ENCODE measurements around the gene GRAMD1B. TPM values are rescaled to one million over a fixed set of nuclear protein-coding genes. Genes with fewer than 3 reads are reported as not detected.

Gene GRAMD1B
- total RNA-seq, 2 donors from 2014 or later, result 0.66 to 3.4 TPM

- Histone ChIP-seq H3K36me3 (replicated peaks in 1 of 2; ENCODE audit: insufficient read depth in 1 of 2, low read depth in 2 of 2) (no peaks in the 10 kb centered on the region), H3K4me3 (no peak overlapping the region)
These were observed 86.2 kb downstream of the GRAMD1B start for GRCh38 chr11:123516238-123516637.

GRCh38 chr11:123517559-123518364 is 87.7 kb downstream of the GRAMD1B start:
- no peak for ATAC-seq
- TF ChIP-seq CTCF (IDR thresholded peaks at IDR 0.05), result no peak
- no peak for TF ChIP-seq POLR2A (IDR thresholded peaks at IDR 0.05)
- intact Hi-C loops (cut with DNase I), result no loop called here
- 56 to 66% methylated on average over 17 of the region's 17 CpGs for WGBS, 2 donors
- H3K4me3 ChIP-seq, result no peak overlapping the region
- no peaks in the 10 kb centered on the region for H3K36me3 ChIP-seq (replicated peaks in 1 of 2; ENCODE audit: insufficient read depth in 1 of 2, low read depth in 2 of 2)
- H3K4me1 ChIP-seq, result no peaks in the 10 kb centered on the region
- H3K9me3 ChIP-seq, result no peaks in the 10 kb centered on the region
- DNase-seq, result no peak
- H3K27ac ChIP-seq, result no peak overlapping the region
- H3K27me3 ChIP-seq, result peaks cover 0 to 7% of the 10 kb centered on the region in 2 donors

More at GRCh38 chr11:123516238-123516637, 86.2 kb downstream of the GRAMD1B start:
- 77 to 85% methylated on average over 4 of the region's 4 CpGs for WGBS, 2 donors
- Histone ChIP-seq H3K9me3 (no peaks in the 10 kb centered on the region), H3K27me3 (peaks cover 0 to 7% of the 10 kb centered on the region in 2 donors), H3K4me1 (no peaks in the 10 kb centered on the region), H3K27ac (no peak overlapping the region)
- DNase-seq (no peak), ATAC-seq (no peak)
- TF ChIP-seq CTCF (IDR thresholded peaks at IDR 0.05) (no peak), POLR2A (IDR thresholded peaks at IDR 0.05) (no peak)
- intact Hi-C loops (cut with DNase I), result no loop called here

- DNase-seq (no peak), ATAC-seq (no peak)
- Histone ChIP-seq H3K36me3 (replicated peaks in 1 of 2; ENCODE audit: insufficient read depth in 1 of 2, low read depth in 2 of 2) (no peaks in the 10 kb centered on the region), H3K27me3 (peaks cover 0 to 7% of the 10 kb centered on the region in 2 donors), H3K4me1 (no peaks in the 10 kb centered on the region), H3K27ac (no peak overlapping the region), H3K9me3 (no peaks in the 10 kb centered on the region), H3K4me3 (no peak overlapping the region)
- TF ChIP-seq POLR2A (IDR thresholded peaks at IDR 0.05) (no peak), CTCF (IDR thresholded peaks at IDR 0.05) (no peak)
- intact Hi-C loops (cut with DNase I), result no loop called here
- 65% methylated on average over 9 of the region's 9 CpGs for WGBS, 2 donors
These were observed 88.5 kb downstream of the GRAMD1B start for GRCh38 chr11:123518496-123519054.

GRCh38 chr11:123519055-123519796 is 89.2 kb downstream of the GRAMD1B start:
- TF ChIP-seq CTCF (IDR thresholded peaks at IDR 0.05) (no peak), POLR2A (IDR thresholded peaks at IDR 0.05) (no peak)
- H3K27me3 ChIP-seq, result peaks cover 0 to 5% of the 10 kb centered on the region in 2 donors
- intact Hi-C loops (cut with DNase I), result no loop called here

More at GRCh38 chr11:123519055-123519796, 89.2 kb downstream of the GRAMD1B start:
- no peak for ATAC-seq
- Histone ChIP-seq H3K9me3 (no peaks in the 10 kb centered on the region), H3K4me1 (no peaks in the 10 kb centered on the region), H3K36me3 (replicated peaks in 1 of 2; ENCODE audit: insufficient read depth in 1 of 2, low read depth in 2 of 2) (no peaks in the 10 kb centered on the region), H3K4me3 (no peak overlapping the region), H3K27ac (no peak overlapping the region)
- WGBS, 2 donors, result 49 to 50% methylated on average over 11 of the region's 11 CpGs
- no peak for DNase-seq
